Neural progenitor cell (in vitro differentiated cells): ENCODE measurements around the gene EPHA4.

Experiments
- CTCF ChIP-seq: fragments of 200-600 bp; sonication (generic); IDR thresholded peaks from 2 replicates; pipeline ENCODE4 v1.5.1; 2017; ENCODE audit warnings: antibody characterized with exemption, mild to moderate bottlenecking
- EZH2 ChIP-seq: fragments of 200-600 bp; sonication (generic); IDR thresholded peaks from 2 replicates; pipeline ENCODE4 v1.6.1; 2017; ENCODE audit warnings: antibody characterized with exemption, mild to moderate bottlenecking, moderate library complexity
- EZH2phosphoT487 ChIP-seq: fragments of 200-600 bp; sonication (generic); IDR thresholded peaks from 2 replicates; pipeline ENCODE4 v1.6.1; 2017; ENCODE audit warnings: antibody characterized with exemption

- TF ChIP-seq CTCF (peak; percentile 59), EZH2 (no peak), EZH2phosphoT487 (no peak)
Observed at GRCh38 chr2:221372159-221372884, 199.8 kb downstream of the EPHA4 start.
